ENCODE data around the gene TRIM65.
A peak's percentile ranks its signal among the peaks of the same experiment; 100 is the strongest.

TRIM65 gene

DNA sequence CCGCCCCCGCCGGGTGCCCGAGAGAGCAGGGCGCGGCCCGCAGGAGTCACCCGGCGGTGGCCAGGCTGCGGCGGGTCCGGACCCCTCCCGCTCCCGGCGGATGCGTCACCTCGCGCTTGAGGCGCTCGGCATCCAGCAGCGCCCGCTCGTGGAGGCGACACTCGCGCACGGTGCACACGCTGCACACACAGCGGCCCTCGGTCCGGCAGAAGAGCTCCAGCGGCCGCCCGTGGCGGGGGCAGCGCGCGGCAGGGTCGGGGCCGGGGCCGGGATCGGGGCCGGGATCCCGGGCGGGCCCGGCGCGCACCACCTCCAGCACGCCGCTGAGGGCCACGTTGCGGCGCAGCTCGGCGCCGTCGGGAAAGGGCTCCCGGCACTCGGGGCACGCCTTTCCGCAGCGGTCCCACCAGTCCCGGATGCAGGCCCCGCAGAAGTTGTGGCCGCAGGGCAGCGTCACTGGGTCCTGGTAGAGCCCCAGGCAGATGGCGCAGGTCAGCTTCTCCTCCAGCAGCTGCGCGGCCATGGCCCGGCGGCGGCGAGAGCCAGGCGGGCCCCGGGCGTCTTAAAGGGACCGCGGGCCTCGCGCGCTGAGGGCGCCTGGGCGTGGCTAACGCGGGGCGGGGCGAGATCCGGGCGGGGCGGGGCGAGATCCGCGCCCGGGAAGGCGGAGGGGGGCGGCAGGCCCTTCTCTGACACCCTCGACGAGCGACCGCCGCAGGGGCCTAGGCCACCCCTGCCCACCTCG is at the start of gene TRIM65:
Gene TRIM65 (minus strand): TSS at position 537 of the 745 bp plus-strand sequence. CDS start 14 bp downstream, at position 523.
- peak; percentile 84 for DNase-seq (ENCODE audit: low spot score)

- DNase-seq (ENCODE audit: low spot score): no peak
These were observed 48.5 kb upstream of the TRIM65 start for GRCh38 chr17:75945211-75945610.

- DNase-seq (ENCODE audit: low spot score): no peak
These were observed 46.7 kb upstream of the TRIM65 start for GRCh38 chr17:75943491-75943890.

DNA sequence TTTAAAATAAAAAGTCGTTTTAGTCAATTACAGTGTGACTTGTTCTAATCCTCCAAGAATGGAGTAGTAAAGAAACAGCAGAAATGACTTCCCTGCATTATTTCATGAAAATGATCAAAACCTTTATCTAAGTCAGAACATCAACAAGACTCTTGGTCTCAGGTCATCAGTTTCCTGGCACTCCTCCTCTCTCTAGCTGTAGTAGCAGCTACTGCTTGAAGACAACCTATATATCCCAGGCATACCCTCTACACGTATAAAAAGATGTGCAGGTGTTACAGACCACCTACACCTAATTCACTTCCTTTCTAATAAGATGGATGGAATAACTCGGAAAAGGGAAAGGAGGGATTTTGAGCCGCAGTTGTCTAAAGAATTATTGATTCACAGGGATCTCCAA is 45.7 kb upstream of the TRIM65 start:
- no peak for DNase-seq (ENCODE audit: low spot score)

GRCh38 chr17:75941442-75941819 is 44.7 kb upstream of the TRIM65 start:
- no peak for DNase-seq (ENCODE audit: low spot score)

DNA sequence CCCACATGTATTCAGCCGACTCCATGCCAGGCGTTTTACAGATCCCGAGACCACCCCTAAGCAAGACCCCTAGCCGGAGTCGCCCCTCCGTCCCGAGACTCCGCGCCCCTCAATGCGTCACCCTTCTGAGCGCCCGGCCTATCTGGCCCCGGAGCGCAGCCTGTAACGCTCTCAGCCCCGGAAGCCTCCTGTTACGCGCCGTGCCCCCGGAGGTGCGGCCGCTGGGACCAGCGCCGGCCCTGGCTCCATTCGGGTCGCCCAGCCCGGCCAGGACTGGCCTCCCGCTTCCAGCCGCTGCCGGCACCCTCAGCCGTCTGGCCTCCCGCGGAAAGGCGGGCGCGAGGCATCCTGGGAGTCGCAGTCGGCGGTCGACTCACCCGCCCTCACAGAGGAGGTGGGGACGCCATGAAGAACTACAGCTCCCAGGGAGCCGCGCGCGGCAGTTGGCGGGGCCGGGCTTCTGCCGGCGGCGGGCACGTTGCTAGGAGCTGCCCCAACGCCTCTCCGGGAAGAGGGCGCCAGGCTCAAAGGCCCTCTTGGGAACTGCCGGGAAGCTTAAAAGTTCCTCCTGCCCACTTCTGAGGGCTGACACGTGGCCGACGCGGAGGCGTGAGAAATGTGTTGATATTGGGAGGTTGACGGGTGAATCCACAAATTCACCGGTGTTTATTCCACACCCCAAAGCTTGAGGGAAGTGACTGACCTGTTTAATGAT is 44.1 kb upstream of the TRIM65 start, which contains the start of gene FBF1:
Gene FBF1 (minus strand): TSS at position 316 of the 715 bp plus-strand sequence. CDS start 2,893 bp downstream, outside the sequence.
- peak; percentile 95 for DNase-seq (ENCODE audit: low spot score)

GRCh38 chr17:75937652-75938051 is 40.9 kb upstream of the TRIM65 start:
- DNase-seq (ENCODE audit: low spot score): no peak

- no peak for DNase-seq (ENCODE audit: low spot score)
These were observed 37.1 kb upstream of the TRIM65 start for GRCh38 chr17:75933808-75934207.

DNA sequence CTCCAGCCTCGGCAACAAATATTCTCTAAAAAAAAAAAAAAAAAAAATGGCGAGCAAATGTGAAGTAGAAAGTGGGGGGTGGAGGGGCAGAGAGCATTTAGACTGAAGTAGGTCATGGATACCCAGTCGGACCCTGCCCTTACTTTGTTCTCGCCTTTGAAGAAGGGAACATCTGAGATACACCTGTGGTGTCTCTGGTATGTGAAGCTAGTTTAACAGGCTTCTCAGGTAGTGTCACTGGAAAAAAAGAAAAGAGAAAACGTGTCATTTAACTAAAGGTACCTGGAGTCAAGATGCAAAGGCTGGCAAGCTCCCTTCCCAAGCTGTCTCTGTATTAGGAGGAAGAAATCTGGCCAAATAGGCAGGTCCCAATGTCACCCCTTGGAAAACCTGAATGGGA is 36.1 kb upstream of the TRIM65 start:
- DNase-seq (ENCODE audit: low spot score): no peak

DNA sequence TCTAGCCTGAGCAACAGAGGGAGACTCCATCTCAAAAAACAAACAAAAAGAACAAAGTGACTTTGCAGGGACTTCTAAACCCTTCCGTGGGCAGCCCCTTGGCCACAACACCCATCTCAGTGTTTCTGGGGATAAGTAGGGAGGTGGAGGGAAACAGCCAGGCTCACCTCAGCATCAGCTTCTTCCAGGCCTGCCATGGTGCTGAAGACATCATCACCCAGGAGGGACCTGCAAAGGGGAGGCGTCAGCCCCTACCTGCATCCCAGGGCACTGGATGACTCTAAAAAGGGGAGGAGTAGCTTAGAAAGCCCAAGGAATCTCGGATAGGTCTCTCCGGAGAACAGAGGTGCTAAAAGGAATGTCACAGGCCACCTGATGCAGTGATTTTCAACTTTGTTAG is 34.3 kb upstream of the TRIM65 start:
- DNase-seq (ENCODE audit: low spot score): no peak

GRCh38 chr17:75927286-75927922 is 30.7 kb upstream of the TRIM65 start:
- DNase-seq (ENCODE audit: low spot score): no peak

GRCh38 chr17:75926456-75926855 is 29.7 kb upstream of the TRIM65 start:
- no peak for DNase-seq (ENCODE audit: low spot score)

GRCh38 chr17:75925912-75926311 is 29.2 kb upstream of the TRIM65 start:
- DNase-seq (ENCODE audit: low spot score): no peak

DNA sequence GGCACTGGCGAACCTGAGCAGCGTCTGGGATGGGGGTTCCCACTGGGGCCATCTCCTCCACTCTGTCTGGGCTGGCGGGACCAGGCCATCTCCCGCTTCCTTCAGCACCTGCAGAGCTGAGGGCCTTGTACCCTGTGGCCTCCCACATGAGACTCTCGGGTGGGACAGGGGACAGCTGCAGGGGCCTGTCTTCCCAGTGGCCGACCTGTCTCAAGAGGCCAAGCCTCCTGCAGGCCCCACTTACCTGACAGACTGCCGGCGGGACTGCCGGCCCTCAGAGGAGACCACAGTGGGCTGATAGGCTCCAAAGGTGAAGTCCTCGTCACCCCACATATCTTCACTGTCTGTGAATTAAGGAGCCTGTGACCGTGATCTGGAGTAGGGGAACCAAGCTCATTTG is 28.4 kb upstream of the TRIM65 start:
- DNase-seq (ENCODE audit: low spot score): no peak

DNA sequence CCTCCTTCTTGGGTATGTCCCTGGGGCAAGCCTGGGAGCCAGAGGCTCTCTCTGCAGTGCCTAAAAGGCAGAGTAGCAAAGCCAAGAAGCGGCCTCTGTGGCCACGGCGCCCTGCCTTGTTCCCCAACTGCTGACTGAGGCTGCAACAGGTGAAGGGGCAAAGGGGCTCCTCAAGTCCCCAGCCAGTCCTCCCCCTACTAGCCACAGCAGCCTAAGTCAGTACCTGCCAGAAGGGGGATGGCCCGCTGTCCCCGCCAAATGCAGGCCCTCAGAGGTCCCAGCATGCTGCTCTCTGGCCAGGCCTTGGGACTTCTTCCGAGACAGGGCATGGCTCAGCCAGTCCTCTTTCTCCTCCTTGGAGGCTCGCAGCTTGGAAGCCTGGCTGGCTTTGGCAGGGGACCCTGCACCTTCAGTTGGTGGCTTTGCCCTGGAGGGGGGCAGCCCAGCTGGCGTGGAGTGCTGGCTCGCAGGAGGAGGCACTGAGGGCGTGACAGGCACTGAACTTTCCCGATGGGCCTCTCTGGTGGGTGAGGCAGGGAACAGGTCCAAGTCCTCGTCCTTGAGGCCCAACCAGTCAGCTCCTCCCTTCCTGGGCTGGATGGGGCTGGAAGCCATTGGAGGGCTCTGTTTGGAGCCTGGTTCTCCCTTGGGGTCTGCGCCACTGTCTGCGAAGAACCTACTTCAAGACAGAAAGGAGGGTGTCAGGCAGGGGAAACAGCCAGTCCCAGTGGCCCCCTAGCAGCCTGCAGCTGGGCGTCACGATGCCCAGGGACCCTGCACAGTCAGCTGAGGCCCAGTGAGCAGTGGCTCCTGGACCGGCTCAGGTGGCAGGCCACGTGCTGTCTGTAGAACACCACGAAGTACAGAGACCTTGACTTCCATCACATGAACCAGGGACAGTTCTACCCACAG is 26.5 kb upstream of the TRIM65 start:
- DNase-seq (ENCODE audit: low spot score): no peak

DNA sequence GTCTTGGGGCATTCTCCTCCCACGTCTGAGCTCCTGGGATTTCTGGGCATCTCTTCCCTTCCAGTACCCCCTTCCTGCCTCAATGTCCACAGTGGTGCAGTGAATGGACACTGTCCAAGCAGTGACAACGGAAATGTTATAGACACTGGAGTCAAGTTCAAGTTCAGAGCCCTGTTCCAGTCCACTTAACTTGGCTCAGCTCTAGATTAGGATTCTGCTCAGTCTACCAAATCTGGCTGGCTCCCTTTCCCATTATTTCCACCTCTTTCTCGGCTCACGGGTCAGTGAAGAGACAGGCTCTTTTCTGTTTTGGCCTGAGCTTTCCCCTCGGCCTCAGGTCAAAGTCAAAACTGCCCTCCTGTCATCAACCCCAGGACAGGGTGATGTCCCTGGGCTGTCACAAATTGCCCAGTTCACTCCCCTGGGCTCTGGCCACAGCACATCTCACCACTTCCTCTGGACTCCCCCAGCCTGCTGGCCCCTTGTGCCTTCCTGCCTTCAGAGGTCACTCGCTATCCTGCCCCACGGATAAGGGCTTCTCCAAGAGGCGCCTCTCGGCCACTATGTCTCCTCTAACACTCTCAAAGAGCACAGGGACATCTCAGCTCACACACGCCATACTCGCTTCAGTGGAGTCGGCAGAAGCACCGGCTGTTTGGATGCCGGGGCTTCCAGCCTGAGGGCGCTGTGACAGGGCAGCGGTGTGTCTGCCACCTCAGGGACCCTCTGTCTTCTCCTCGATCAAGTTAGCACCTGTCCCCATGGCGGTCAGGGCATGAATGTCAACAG is 25.6 kb upstream of the TRIM65 start:
- no peak for DNase-seq (ENCODE audit: low spot score)

DNA sequence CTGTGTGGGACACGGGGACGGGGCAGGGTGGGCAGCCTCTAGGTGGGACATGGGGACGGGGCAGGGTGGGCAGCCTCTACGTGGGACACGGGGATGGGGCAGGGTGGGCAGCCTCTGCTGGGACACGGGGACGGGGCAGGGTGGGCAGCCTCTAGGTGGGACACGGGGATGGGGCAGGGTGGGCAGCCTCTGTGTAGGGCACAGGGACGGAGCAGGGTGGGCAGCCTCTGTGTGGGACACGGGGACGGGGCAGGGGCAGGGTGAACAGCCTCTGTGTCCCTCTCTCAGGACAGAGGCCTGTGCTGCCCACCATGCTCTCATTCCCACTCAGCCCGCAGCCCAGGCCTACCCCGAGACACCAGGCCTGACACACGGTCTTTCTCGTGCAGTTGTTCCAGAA is 24.8 kb upstream of the TRIM65 start:
- DNase-seq (ENCODE audit: low spot score): no peak

GRCh38 chr17:75920045-75920560 is 23.4 kb upstream of the TRIM65 start:
- no peak for DNase-seq (ENCODE audit: low spot score)

DNA sequence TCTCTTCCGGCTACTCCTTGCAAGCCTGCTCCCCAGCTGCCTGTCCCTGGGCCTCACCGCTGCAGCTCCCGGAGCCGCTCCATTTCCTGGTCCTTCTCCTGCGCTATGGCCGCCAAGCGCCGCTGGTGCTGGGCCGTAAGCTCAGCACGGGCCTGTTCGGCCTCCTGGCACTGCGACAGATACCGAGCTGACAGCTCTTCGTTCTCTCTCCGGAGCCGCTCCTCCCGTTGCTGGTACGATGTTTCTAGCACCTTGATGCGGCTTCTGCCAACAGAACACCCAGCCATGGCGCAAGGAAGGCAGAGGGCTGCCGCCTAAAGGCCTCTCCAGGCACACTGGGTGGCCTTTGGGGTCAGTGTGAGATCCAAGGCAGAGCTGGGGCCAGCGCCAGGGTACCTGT is 22.9 kb upstream of the TRIM65 start:
- DNase-seq (ENCODE audit: low spot score): no peak

GRCh38 chr17:75917917-75918445 is 21.2 kb upstream of the TRIM65 start:
- no peak for DNase-seq (ENCODE audit: low spot score)

Data from globus pallidus (tissue), 1 donor.